Lung microvascular endothelial cell (primary cell): ENCODE results near the gene TCEA3. TPM values are rescaled to one million over a fixed set of nuclear protein-coding genes. Genes with fewer than 3 reads are reported as not detected.
"Not testable (repeated sequence)": the region's sequence is repeated elsewhere in the genome, so short reads cannot be mapped to it uniquely, and the experiment has no call there.

Source experiments
- DNase-seq, 2 donors: peaks; one replicate each; pipeline versions ENCODE4 v3.0.0 to v3.0.0-alpha.2; 2010; ENCODE audit warnings: low read depth in 2 of 2
- total RNA-seq: library from RNA; depleted of rRNA; stranded (reverse); fragments of >200 nt; gene quantifications from 2 replicates; pipeline ENCODE4 v1.2.1, GENCODE V29; 2014

The TCEA3 gene
- total RNA-seq, 1 donor from 2014 or later: 0.20 TPM

- DNase-seq: peak; percentile 71 to 83
Measured at GRCh38 chr1:23393706-23394105, 30.8 kb downstream of the TCEA3 start.

- DNase-seq: no peak
Measured at GRCh38 chr1:23392125-23392855, 32.3 kb downstream of the TCEA3 start.

- DNase-seq: no peak
Measured at GRCh38 chr1:23389837-23390321, 34.7 kb downstream of the TCEA3 start.

GRCh38 chr1:23387494-23387893 is 37.1 kb downstream of the TCEA3 start:
- no peak for DNase-seq

GRCh38 chr1:23385119-23385621 is 39.4 kb downstream of the TCEA3 start:
- DNase-seq: peak in 1 of 2 donors; percentile 71

- peak in 1 of 2 donors; percentile 85 for DNase-seq
Measured at GRCh38 chr1:23384312-23385058, 40.1 kb downstream of the TCEA3 start.

- DNase-seq: peak; percentile 28 to 56
Measured at GRCh38 chr1:23383577-23384311, 40.8 kb downstream of the TCEA3 start.

GRCh38 chr1:23381233-23381885 is 43.2 kb downstream of the TCEA3 start:
- no peak for DNase-seq

GRCh38 chr1:23380719-23381118 is 43.8 kb downstream of the TCEA3 start:
- DNase-seq: no peak

- DNase-seq: not testable (repeated sequence)
Measured at GRCh38 chr1:23380236-23380635, 44.3 kb downstream of the TCEA3 start.

- peak in 1 of 2 donors; percentile 78 for DNase-seq
Measured at GRCh38 chr1:23376890-23377811, 47.4 kb downstream of the TCEA3 start.

- not testable (repeated sequence) for DNase-seq
Measured at GRCh38 chr1:23374079-23374735, 50.3 kb downstream of the TCEA3 start.

GRCh38 chr1:23371987-23372880 is 52.3 kb downstream of the TCEA3 start:
- no peak for DNase-seq

- peak; percentile 20 to 74 for DNase-seq
Measured at GRCh38 chr1:23370709-23371584, 53.6 kb downstream of the TCEA3 start.

- DNase-seq: peak in 1 of 2 donors; percentile 41
Measured at GRCh38 chr1:23370330-23370708, 54.2 kb downstream of the TCEA3 start.

GRCh38 chr1:23369335-23370013 is 55.1 kb downstream of the TCEA3 start, which contains the start of gene ZNF436:
ZNF436 (minus strand) TSS chr1:23369836; CDS start chr1:23368005, 1,831 bp downstream.
- peak; percentile 42 to 91 for DNase-seq
